ENCODE results near the gene NTN5.
"Not testable (repeated sequence)": the region's sequence is repeated elsewhere in the genome, so short reads cannot be mapped to it uniquely, and the experiment has no call there.

Gene NTN5

GRCh38 chr19:48695743-48696352 is 23.0 kb upstream of the NTN5 start, which contains the start of gene FUT2:
Gene FUT2 (plus strand): TSS chr19:48695971. CDS start chr19:48702957, 6,986 bp downstream.
- DNase-seq = no peak

GRCh38 chr19:48693629-48694028 is 20.8 kb upstream of the NTN5 start:
- DNase-seq = not testable (repeated sequence)

- no peak for DNase-seq
Measured at GRCh38 chr19:48689449-48689848, 16.6 kb upstream of the NTN5 start.

- DNase-seq = no peak
Measured at GRCh38 chr19:48687776-48688175, 15.0 kb upstream of the NTN5 start.

- DNase-seq = not testable (repeated sequence)
Measured at GRCh38 chr19:48686637-48687036, 13.8 kb upstream of the NTN5 start.

GRCh38 chr19:48686088-48686487 is 13.3 kb upstream of the NTN5 start:
- DNase-seq = no peak

GRCh38 chr19:48685583-48685982 is 12.8 kb upstream of the NTN5 start:
- no peak for DNase-seq

GRCh38 chr19:48683349-48683748 is 10.5 kb upstream of the NTN5 start:
- no peak for DNase-seq

- DNase-seq = no peak
Measured at GRCh38 chr19:48681127-48681470, 8.3 kb upstream of the NTN5 start.

- no peak for DNase-seq
Measured at GRCh38 chr19:48680436-48681126, 7.8 kb upstream of the NTN5 start.

- not testable (repeated sequence) for DNase-seq
Measured at GRCh38 chr19:48680006-48680405, 7.2 kb upstream of the NTN5 start.

GRCh38 chr19:48678201-48678600 is 5.4 kb upstream of the NTN5 start:
- DNase-seq = no peak

- DNase-seq = no peak
Measured at GRCh38 chr19:48676887-48677286, 4.1 kb upstream of the NTN5 start.

- no peak for DNase-seq
Measured at GRCh38 chr19:48676487-48676886, 3.7 kb upstream of the NTN5 start.

GRCh38 chr19:48674921-48675824 is 2.4 kb upstream of the NTN5 start:
- DNase-seq = peak; percentile 69

GRCh38 chr19:48674216-48674809 is 1.5 kb upstream of the NTN5 start:
- no peak for DNase-seq

GRCh38 chr19:48673436-48674100 is 751 bp upstream of the NTN5 start:
- DNase-seq = no peak

GRCh38 chr19:48671446-48671995 is 1.3 kb downstream of the NTN5 start:
- DNase-seq = no peak

- DNase-seq = no peak
Measured at GRCh38 chr19:48670699-48671445, 1.9 kb downstream of the NTN5 start.

GRCh38 chr19:48669903-48670668 is 2.7 kb downstream of the NTN5 start:
- no peak for DNase-seq

GRCh38 chr19:48668761-48669160 is 4.1 kb downstream of the NTN5 start:
- no peak for DNase-seq

All from activated CD4-positive, alpha-beta T cell treated with anti-CD3 and anti-CD28 coated beads, Interleukin-2, amount 50 U/mL, for 1 hour (primary cell).